HEK293 (cell line): ENCODE measurements around the gene IL5.

Experiments used
- CTCF ChIA-PET: fragments of 350-600 bp; formaldehyde crosslinking; extraction: SDS; loops from one replicate; lab custom pipeline; 2021; ENCODE audit warnings: antibody characterized with exemption; lab: Yijun Ruan, JAX
- POLR2A ChIA-PET: fragments of 300-600 bp; formaldehyde crosslinking; extraction: SDS; loops from one replicate; lab custom pipeline; 2020; ENCODE audit warnings: antibody characterized with exemption, inconsistent platforms; lab: Yijun Ruan, JAX
- H3K27ac ChIP-seq: fragments of 200-500 bp; sonication (Bioruptor generic); 2 replicates; pipeline ENCODE4 v1.5.1; 2014; ENCODE audit warnings: low read depth, low read length, control low read depth, inconsistent platforms; ENCODE audit errors: extremely low read depth
- H3K36me3 ChIP-seq, 2 experiments: fragments of 200-500 bp in 1 of 2; sonication (Bioruptor generic) in 1 of 2; 1 replicate in 1 of 2; 2 replicates in 1 of 2; pipeline ENCODE4 v1.5.1; 2014 to 2017; ENCODE audit warnings: inconsistent platforms in 2 of 2, low read length in 2 of 2; ENCODE audit not compliant: control insufficient read depth in 2 of 2, insufficient read depth in 1 of 2
- H3K4me1 ChIP-seq: fragments of 200-500 bp; sonication (Bioruptor generic); 2 replicates; pipeline ENCODE4 v1.5.1; 2014; ENCODE audit warnings: mild to moderate bottlenecking, low read length, inconsistent platforms; ENCODE audit not compliant: control insufficient read depth, insufficient read depth
- H3K4me3 ChIP-seq: 2 replicates; pipeline ENCODE4 v1.5.1; 2011; ENCODE audit warnings: low read depth, mild to moderate bottlenecking, control low read depth, low read length, moderate library complexity
- H3K9me3 ChIP-seq: fragments of 200-500 bp; sonication (Bioruptor generic); 2 replicates; pipeline ENCODE4 v1.5.1; 2014; ENCODE audit warnings: low read depth, low read length, inconsistent platforms; ENCODE audit not compliant: control insufficient read depth, insufficient read depth
- GFI1B ChIP-seq: fragments of 450-650 bp; formaldehyde crosslinking; IDR thresholded peaks from 2 replicates; pipeline ENCODE4 v1.5.1; 2016; ENCODE audit warnings: missing biosample characterization, missing genetic modification characterization
- HOXC10 ChIP-seq: sonication (generic); formaldehyde crosslinking; IDR thresholded peaks from 2 replicates; pipeline ENCODE4 v1.8.1; 2023; ENCODE audit warnings: mild to moderate bottlenecking, missing genetic modification reagents
- SETDB1 ChIP-seq: IDR thresholded peaks from one replicate; pipeline ENCODE4 v1.6.1; 2017; ENCODE audit warnings: mild to moderate bottlenecking, low read length, moderate library complexity, mixed read lengths; ENCODE audit not compliant: insufficient read length
- YY1 ChIP-seq: fragments of 450-650 bp; formaldehyde crosslinking; IDR thresholded peaks from 2 replicates; pipeline ENCODE4 v1.5.1; 2018; ENCODE audit warnings: missing biosample characterization, missing genetic modification characterization
- ZBTB10 ChIP-seq: fragments of 450-650 bp; formaldehyde crosslinking; IDR thresholded peaks from 2 replicates; pipeline ENCODE4 v1.5.1; 2016; ENCODE audit warnings: missing biosample characterization, missing genetic modification characterization
- ZBTB11 ChIP-seq: fragments of 450-650 bp; formaldehyde crosslinking; conservative IDR thresholded peaks from 2 replicates; pipeline ENCODE4 v1.5.1; 2016; ENCODE audit warnings: low read depth, missing biosample characterization, missing genetic modification characterization
- ZNF146 ChIP-seq: fragments of 450-650 bp; formaldehyde crosslinking; IDR thresholded peaks from 2 replicates; pipeline ENCODE4 v1.5.1; 2016; ENCODE audit warnings: missing biosample characterization, missing genetic modification characterization
- ZNF169 ChIP-seq: fragments of 450-650 bp; formaldehyde crosslinking; IDR thresholded peaks from 2 replicates; pipeline ENCODE4 v1.5.1; 2016; ENCODE audit warnings: missing biosample characterization, missing genetic modification characterization
- ZNF18 ChIP-seq: fragments of 450-650 bp; formaldehyde crosslinking; IDR thresholded peaks from 2 replicates; pipeline ENCODE4 v1.5.1; 2016; ENCODE audit warnings: missing biosample characterization, missing genetic modification characterization
- ZNF202 ChIP-seq: fragments of 450-650 bp; formaldehyde crosslinking; IDR thresholded peaks from 2 replicates; pipeline ENCODE4 v1.5.1; 2016; ENCODE audit warnings: missing biosample characterization, missing genetic modification characterization, borderline replicate concordance
- ZNF23 ChIP-seq: fragments of 450-650 bp; formaldehyde crosslinking; IDR thresholded peaks from 2 replicates; pipeline ENCODE4 v1.5.1; 2016; ENCODE audit warnings: missing biosample characterization, missing genetic modification characterization, borderline replicate concordance
- ZNF324 ChIP-seq: fragments of 450-650 bp; formaldehyde crosslinking; IDR thresholded peaks from 2 replicates; pipeline ENCODE4 v1.5.1; 2016; ENCODE audit warnings: missing biosample characterization, missing genetic modification characterization
- ZNF394 ChIP-seq: fragments of 450-650 bp; formaldehyde crosslinking; IDR thresholded peaks from 2 replicates; pipeline ENCODE4 v1.5.1; 2016; ENCODE audit warnings: missing biosample characterization, missing genetic modification characterization, mild to moderate bottlenecking, moderate library complexity, borderline replicate concordance
- ZNF426 ChIP-seq: fragments of 450-650 bp; formaldehyde crosslinking; IDR thresholded peaks from 2 replicates; pipeline ENCODE4 v1.5.1; 2017; ENCODE audit warnings: missing biosample characterization, missing genetic modification characterization, mild to moderate bottlenecking, inconsistent platforms, moderate library complexity
- ZNF561 ChIP-seq: fragments of 450-650 bp; IDR thresholded peaks from 2 replicates; pipeline ENCODE4 v1.5.1; 2018; ENCODE audit warnings: missing biosample characterization, missing genetic modification characterization, borderline replicate concordance
- ZNF571 ChIP-seq: fragments of 450-650 bp; formaldehyde crosslinking; IDR thresholded peaks from 2 replicates; pipeline ENCODE4 v1.5.0; 2017; ENCODE audit warnings: missing biosample characterization, missing genetic modification characterization
- ZNF596 ChIP-seq: fragments of 450-650 bp; IDR thresholded peaks from 2 replicates; pipeline ENCODE4 v1.5.0; 2018; ENCODE audit warnings: missing biosample characterization, mild to moderate bottlenecking, missing genetic modification characterization, moderate library complexity
- ZNF639 ChIP-seq: fragments of 450-650 bp; formaldehyde crosslinking; IDR thresholded peaks from 2 replicates; pipeline ENCODE4 v1.5.1; 2016; ENCODE audit warnings: missing biosample characterization, missing genetic modification characterization
- ZNF692 ChIP-seq: fragments of 450-650 bp; formaldehyde crosslinking; IDR thresholded peaks from 2 replicates; pipeline ENCODE4 v1.5.1; 2016; ENCODE audit warnings: missing biosample characterization, missing genetic modification characterization
- ZNF792 ChIP-seq: fragments of 450-650 bp; formaldehyde crosslinking; IDR thresholded peaks from 2 replicates; pipeline ENCODE4 v1.5.1; 2016; ENCODE audit warnings: missing biosample characterization, missing genetic modification characterization
- ZNF837 ChIP-seq: fragments of 450-650 bp; formaldehyde crosslinking; IDR thresholded peaks from 2 replicates; pipeline ENCODE4 v1.5.1; 2016; ENCODE audit warnings: missing biosample characterization, missing genetic modification characterization

The IL5 gene

GRCh38 chr5:132546108-132546507 lies 2.8 kb upstream of the IL5 start:
- H3K36me3 ChIP-seq, result no peaks in the 10 kb centered on the region
- no peaks in the 10 kb centered on the region for H3K9me3 ChIP-seq
- no peak overlapping the region for H3K4me3 ChIP-seq
- ChIA-PET POLR2A (no interaction called here), CTCF (interaction anchor here (3.0 kb wide), 1 partner anchor 19 kb away, joined by 17 read pairs; no protein-coding TSS in a partner anchor)
- H3K4me1 ChIP-seq, result no peaks in the 10 kb centered on the region
- no peak overlapping the region for H3K27ac ChIP-seq
- TF ChIP-seq ZNF692 (tag by site-specific recombination) (no peak), ZNF146 (tag by site-specific recombination) (peak; percentile 16; the same call in 1 of the 2 replicates)
- TF ChIP-seq, all 188 proteins: peak for 1

- CTCF ChIA-PET, result no interaction called here
- H3K36me3 ChIP-seq, result no peaks in the 10 kb centered on the region
- H3K27ac ChIP-seq, result no peak overlapping the region
- POLR2A ChIA-PET, result no interaction called here
- TF ChIP-seq ZNF18 (tag by site-specific recombination), result no peak
- no peak for TF ChIP-seq ZNF202
- TF ChIP-seq SETDB1, result no peak
- no peak for TF ChIP-seq ZNF837
- no peak for TF ChIP-seq GFI1B (tag by site-specific recombination)
- no peak for TF ChIP-seq HOXC10 (CRISPR knock-in tag)
- no peaks in the 10 kb centered on the region for H3K4me1 ChIP-seq
- H3K4me3 ChIP-seq, result no peak overlapping the region
- no peaks in the 10 kb centered on the region for H3K9me3 ChIP-seq
Measured at GRCh38 chr5:132540764-132541163, 2.6 kb downstream of the IL5 start.

DNA sequence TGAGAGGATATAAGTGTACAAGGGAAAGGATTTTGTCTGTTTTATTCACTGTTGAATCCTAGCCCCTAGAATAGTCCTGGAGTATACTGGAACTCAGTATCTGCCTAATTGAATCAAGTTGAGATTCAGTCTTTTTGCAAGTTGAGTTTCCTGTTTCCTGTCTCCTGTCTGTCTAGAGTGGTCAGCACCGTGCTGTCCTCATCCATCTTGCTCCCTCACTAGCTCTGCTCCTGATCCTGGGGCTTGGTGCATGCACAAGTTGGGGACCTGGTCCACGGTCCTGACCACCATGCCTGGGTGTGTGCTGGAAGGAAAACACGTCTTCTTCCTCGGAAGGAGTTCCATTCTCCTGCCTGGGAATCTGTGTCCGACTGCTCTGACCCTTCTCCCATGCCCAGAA lies 3.2 kb downstream of the IL5 start:
- Histone ChIP-seq H3K4me1 (no peaks in the 10 kb centered on the region), H3K4me3 (no peak overlapping the region), H3K36me3 (no peaks in the 10 kb centered on the region), H3K9me3 (no peaks in the 10 kb centered on the region), H3K27ac (no peak overlapping the region)
- ChIA-PET CTCF (no interaction called here), POLR2A (no interaction called here)
- no peak for TF ChIP-seq ZNF394 (tag by site-specific recombination)
- no peak for TF ChIP-seq YY1 (tag by site-specific recombination)
- TF ChIP-seq ZNF596 (tag by site-specific recombination), result no peak
- TF ChIP-seq ZNF792 (tag by site-specific recombination), result no peak
- no peak for TF ChIP-seq ZNF639 (tag by site-specific recombination)
- no peak for TF ChIP-seq ZNF426 (tag by site-specific recombination)
- TF ChIP-seq ZBTB10 (tag by site-specific recombination), result no peak
- no peak for TF ChIP-seq ZNF324 (tag by site-specific recombination)
- no peak for TF ChIP-seq ZNF23 (tag by site-specific recombination)
- no peak for TF ChIP-seq ZBTB11 (tag by site-specific recombination)
- no peak for TF ChIP-seq ZNF169 (tag by site-specific recombination)
- no peak for TF ChIP-seq ZNF561
- no peak for TF ChIP-seq ZNF571 (tag by site-specific recombination)
